NCI-H2171 (cell line): ENCODE data around the gene SLC20A1.
"Not testable (repeated sequence)": the region's sequence is repeated elsewhere in the genome, so short reads cannot be mapped to it uniquely, and the experiment has no call there.

Experiments used
- DNase-seq: peaks from one replicate; lab custom pipeline; 2025; lab: John Stamatoyannopoulos, UW

Gene SLC20A1

GRCh38 chr2:112646102-112646719, 472 bp downstream of the SLC20A1 start:
- peak; percentile 65 for DNase-seq

- DNase-seq, result no peak
Observed at GRCh38 chr2:112646791-112647689, 1.3 kb downstream of the SLC20A1 start.

- no peak for DNase-seq
Observed at GRCh38 chr2:112648081-112648480, 2.3 kb downstream of the SLC20A1 start.

- DNase-seq, result no peak
Observed at GRCh38 chr2:112656679-112657078, 10.9 kb downstream of the SLC20A1 start.

- DNase-seq, result no peak
Observed at GRCh38 chr2:112658301-112658700, 12.6 kb downstream of the SLC20A1 start.

GRCh38 chr2:112658839-112659667, 13.3 kb downstream of the SLC20A1 start:
- no peak for DNase-seq

GRCh38 chr2:112660138-112660537, 14.4 kb downstream of the SLC20A1 start:
- no peak for DNase-seq

- DNase-seq, result no peak
Observed at GRCh38 chr2:112661656-112662305, 16.0 kb downstream of the SLC20A1 start.

GRCh38 chr2:112662704-112663103, 17.0 kb downstream of the SLC20A1 start:
- no peak for DNase-seq

- no peak for DNase-seq
Observed at GRCh38 chr2:112664689-112665088, 18.9 kb downstream of the SLC20A1 start.

- no peak for DNase-seq
Observed at GRCh38 chr2:112665113-112665780, 19.5 kb downstream of the SLC20A1 start.

GRCh38 chr2:112666761-112667122, 21.0 kb downstream of the SLC20A1 start:
- no peak for DNase-seq

- not testable (repeated sequence) for DNase-seq
Observed at GRCh38 chr2:112667540-112667939, 21.8 kb downstream of the SLC20A1 start.

GRCh38 chr2:112669667-112670066, 23.9 kb downstream of the SLC20A1 start:
- no peak for DNase-seq

- DNase-seq, result no peak
Observed at GRCh38 chr2:112670252-112671022, 24.7 kb downstream of the SLC20A1 start.

- DNase-seq, result no peak
Observed at GRCh38 chr2:112671801-112672200, 26.1 kb downstream of the SLC20A1 start.

- DNase-seq, result no peak
Observed at GRCh38 chr2:112673008-112673407, 27.3 kb downstream of the SLC20A1 start.

- no peak for DNase-seq
Observed at GRCh38 chr2:112674229-112674628, 28.5 kb downstream of the SLC20A1 start.

GRCh38 chr2:112679484-112679883, 33.7 kb downstream of the SLC20A1 start:
- no peak for DNase-seq

GRCh38 chr2:112680666-112681101, 34.9 kb downstream of the SLC20A1 start:
- no peak for DNase-seq

GRCh38 chr2:112682101-112682500, 36.4 kb downstream of the SLC20A1 start:
- DNase-seq, result no peak
